HepG2 (cell line): ENCODE data around the gene GEMIN2. TPM values are rescaled to one million over a fixed set of nuclear protein-coding genes. Genes with fewer than 3 reads are reported as not detected.

ENCODE experiments used
- ATF2 ChIP-seq: sonication (generic); formaldehyde crosslinking; IDR thresholded peaks from 2 replicates; pipeline ENCODE4 v1.4.0; 2020; ENCODE audit warnings: missing genetic modification reagents
- BRCA1 ChIP-seq: sonication (generic); formaldehyde crosslinking; IDR thresholded peaks from 2 replicates; pipeline ENCODE4 v1.4.0; 2020; ENCODE audit warnings: missing genetic modification reagents
- DRAP1 ChIP-seq: IDR thresholded peaks from 2 replicates; pipeline ENCODE4 v1.6.1; 2016; ENCODE audit warnings: missing genetic modification reagents, missing compliant biosample characterization
- MXD4 ChIP-seq: IDR thresholded peaks from 2 replicates; pipeline ENCODE4 v1.6.1; 2016; ENCODE audit warnings: mild to moderate bottlenecking, missing biosample characterization, missing genetic modification reagents
- NCOA1 ChIP-seq: sonication (generic); formaldehyde crosslinking; IDR thresholded peaks from 2 replicates; pipeline ENCODE4 v1.9.0; 2021; ENCODE audit warnings: missing genetic modification reagents
- NONO ChIP-seq, 2 experiments: fragments of 450-650 bp in 1 of 2; sonication (generic) in 1 of 2; formaldehyde crosslinking in 1 of 2; IDR thresholded peaks in 1 of 2; conservative IDR thresholded peaks in 1 of 2; 2 replicates each; pipeline versions ENCODE4 v1.6.1 to v1.8.0; 2017 to 2022; ENCODE audit warnings: mild to moderate bottlenecking in 1 of 2, missing genetic modification reagents in 1 of 2, moderate library complexity in 1 of 2
- SAP130 ChIP-seq: IDR thresholded peaks from 2 replicates; pipeline ENCODE4 v1.6.1; 2016; ENCODE audit warnings: low read depth
- SP1 ChIP-seq, 2 experiments: fragments of 450-650 bp in 1 of 2; sonication (generic) in 1 of 2; formaldehyde crosslinking in 1 of 2; IDR thresholded peaks; 2 replicates each; pipeline versions ENCODE4 v1.4.0 to v1.6.1; 2016 to 2020; ENCODE audit warnings: missing genetic modification reagents in 1 of 2
- TCF12 ChIP-seq, 2 experiments: fragments of 450-650 bp in 1 of 2; sonication (generic) in 1 of 2; formaldehyde crosslinking in 1 of 2; IDR thresholded peaks; 2 replicates each; pipeline versions ENCODE4 v1.6.1 to v1.8.0; 2017 to 2022; ENCODE audit warnings: antibody characterized with exemption in 1 of 2, mild to moderate bottlenecking in 1 of 2, missing genetic modification reagents in 1 of 2, moderate library complexity in 1 of 2
- ZBTB2 ChIP-seq: sonication (generic); formaldehyde crosslinking; IDR thresholded peaks from 2 replicates; pipeline ENCODE4 v1.8.0; 2022; ENCODE audit warnings: low read depth, missing genetic modification reagents
- ZBTB25 ChIP-seq: IDR thresholded peaks from 2 replicates; pipeline ENCODE4 v1.6.1; 2018; ENCODE audit warnings: missing genetic modification reagents
- ZFP90 ChIP-seq: sonication (generic); formaldehyde crosslinking; IDR thresholded peaks from 2 replicates; pipeline ENCODE4 v1.8.0; 2022; ENCODE audit warnings: missing genetic modification reagents, mild to moderate bottlenecking, inconsistent platforms, borderline replicate concordance
- ZNF143 ChIP-seq: sonication (generic); formaldehyde crosslinking; IDR thresholded peaks from 2 replicates; pipeline ENCODE4 v1.4.0; 2020; ENCODE audit warnings: missing genetic modification reagents
- ZNF891 ChIP-seq: sonication (generic); formaldehyde crosslinking; IDR thresholded peaks from 2 replicates; pipeline ENCODE4 v1.5.0; 2020; ENCODE audit warnings: mild to moderate bottlenecking, missing genetic modification reagents
- ZSCAN12 ChIP-seq: sonication (generic); formaldehyde crosslinking; IDR thresholded peaks from 2 replicates; pipeline ENCODE4 v1.9.0; 2021; ENCODE audit warnings: mild to moderate bottlenecking, missing genetic modification reagents
- polyA plus RNA-seq, 8 experiments: library from polyadenylated mRNA; depleted of rRNA in 3 of 8; stranded (reverse) in 7 of 8; unstranded in 1 of 8; fragments of >200 nt; fragmentation: Illumina TruSeq in 4 of 8; extraction: Trizol in 4 of 8; gene quantifications; 2 replicates each; pipeline versions ENCODE4 v1.2.1 to v1.2.3, GENCODE V29; 2011 to 2016; ENCODE audit warnings: low read depth in 4 of 8, missing spikeins in 1 of 8, mixed read lengths in 1 of 8; ENCODE audit not compliant: insufficient read depth in 1 of 8
- total RNA-seq, 5 experiments: library from RNA; depleted of rRNA; stranded (reverse); fragments of >200 nt; fragmentation: Illumina TruSeq; extraction: Trizol; gene quantifications; 2 replicates each; pipeline ENCODE4 v1.2.3, GENCODE V29; 2016; ENCODE audit warnings: low read depth in 1 of 5
- TF ChIP-seq, protein P1 (sequence below): sonication (generic); formaldehyde crosslinking; conservative IDR thresholded peaks from 2 replicates; pipeline ENCODE4 v1.4.0; 2020; ENCODE audit warnings: missing genetic modification reagents

Gene GEMIN2
- total and polyA plus RNA-seq, 2 of the 13 experiments (the other 11 are each of a cell fraction or from before 2014, with no cell fraction given), result 54.8 to 110 TPM

DNA sequence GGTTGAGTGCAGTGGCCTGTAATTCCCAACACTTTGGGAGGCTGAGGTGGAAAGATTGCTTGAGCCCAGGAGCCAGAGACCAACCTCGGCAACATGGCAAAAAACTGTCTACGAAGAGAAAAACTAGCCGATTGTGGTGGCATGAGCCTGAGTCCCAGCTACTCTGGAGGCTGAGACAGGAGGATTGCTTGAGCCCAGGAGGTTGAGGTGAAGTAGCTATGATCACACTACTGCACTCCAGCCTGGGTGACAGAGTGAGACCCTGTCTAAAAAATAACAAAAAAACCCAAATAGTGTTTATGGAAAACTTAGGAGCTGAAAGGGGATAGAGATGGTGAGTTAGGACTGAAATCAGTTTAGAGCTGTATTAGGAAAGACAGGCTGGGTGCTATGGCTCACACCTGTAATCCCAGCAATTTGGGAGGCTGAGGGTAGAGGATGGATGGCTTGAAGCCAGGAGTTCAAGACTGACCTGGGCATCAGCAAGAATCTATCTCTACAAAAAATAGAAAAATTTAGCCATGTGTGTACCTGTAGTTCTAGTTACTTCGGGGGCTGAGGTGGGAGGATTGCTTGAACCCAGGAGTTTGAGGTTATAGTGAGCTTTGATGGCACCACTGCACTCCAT is 70.6 kb downstream of the GEMIN2 start (continued):
- TF ChIP-seq, protein P1, sequence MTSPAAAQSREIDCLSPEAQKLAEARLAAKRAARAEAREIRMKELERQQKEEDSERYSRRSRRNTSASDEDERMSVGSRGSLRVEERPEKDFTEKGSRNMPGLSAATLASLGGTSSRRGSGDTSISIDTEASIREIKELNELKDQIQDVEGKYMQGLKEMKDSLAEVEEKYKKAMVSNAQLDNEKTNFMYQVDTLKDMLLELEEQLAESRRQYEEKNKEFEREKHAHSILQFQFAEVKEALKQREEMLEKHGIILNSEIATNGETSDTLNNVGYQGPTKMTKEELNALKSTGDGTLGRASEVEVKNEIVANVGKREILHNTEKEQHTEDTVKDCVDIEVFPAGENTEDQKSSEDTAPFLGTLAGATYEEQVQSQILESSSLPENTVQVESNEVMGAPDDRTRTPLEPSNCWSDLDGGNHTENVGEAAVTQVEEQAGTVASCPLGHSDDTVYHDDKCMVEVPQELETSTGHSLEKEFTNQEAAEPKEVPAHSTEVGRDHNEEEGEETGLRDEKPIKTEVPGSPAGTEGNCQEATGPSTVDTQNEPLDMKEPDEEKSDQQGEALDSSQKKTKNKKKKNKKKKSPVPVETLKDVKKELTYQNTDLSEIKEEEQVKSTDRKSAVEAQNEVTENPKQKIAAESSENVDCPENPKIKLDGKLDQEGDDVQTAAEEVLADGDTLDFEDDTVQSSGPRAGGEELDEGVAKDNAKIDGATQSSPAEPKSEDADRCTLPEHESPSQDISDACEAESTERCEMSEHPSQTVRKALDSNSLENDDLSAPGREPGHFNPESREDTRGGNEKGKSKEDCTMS (CRISPR knock-in tag), result no peak
- no peak for TF ChIP-seq ZBTB2
- TF ChIP-seq ZSCAN12, result no peak
- TF ChIP-seq ZBTB25 (CRISPR knock-in tag), result 0 out of 2 replicates have a peak, but pooled peaks have one; percentile 14
- 0 out of 2 replicates have a peak, but pooled peaks have one; percentile 29 for TF ChIP-seq MXD4 (CRISPR knock-in tag)
- no peak for TF ChIP-seq DRAP1 (CRISPR knock-in tag)
- TF ChIP-seq ZNF143 (CRISPR knock-in tag), result no peak
- TF ChIP-seq ATF2 (CRISPR knock-in tag), result 0 out of 2 replicates have a peak, but pooled peaks have one; percentile 32
- TF ChIP-seq TCF12 (IDR thresholded peaks at IDR 0.05), result no peak
- no peak for TF ChIP-seq TCF12 (CRISPR knock-in tag; IDR thresholded peaks at IDR 0.05)
- TF ChIP-seq SAP130 (CRISPR knock-in tag), result no peak
- TF ChIP-seq SP1 (IDR thresholded peaks at IDR 0.05), result no peak
- TF ChIP-seq SP1 (CRISPR knock-in tag; IDR thresholded peaks at IDR 0.05), result no peak
- TF ChIP-seq ZNF891 (CRISPR knock-in tag), result no peak
- no peak for TF ChIP-seq NONO (IDR thresholded peaks at IDR 0.05)
- TF ChIP-seq NONO (CRISPR knock-in tag; conservative IDR thresholded peaks at IDR 0.05), result no peak
- TF ChIP-seq NCOA1 (CRISPR knock-in tag), result no peak; the same call in 1 of the 2 replicates
- no peak for TF ChIP-seq ZFP90 (CRISPR knock-in tag)
- TF ChIP-seq BRCA1, result no peak
